Mucosa of rectum (tissue), 2 donors: ENCODE results near the gene CACNA2D2.

Source experiments
- H3K27ac ChIP-seq, 2 donors: one replicate each; pipeline ENCODE4 v1.7.0; 2013; ENCODE audit warnings: inconsistent platforms in 2 of 2, low read depth in 2 of 2, low read length in 2 of 2
- H3K27me3 ChIP-seq, 2 donors: one replicate each; pipeline ENCODE4 v1.7.0; 2013; ENCODE audit warnings: low read length in 2 of 2; ENCODE audit not compliant: control insufficient read depth in 2 of 2, insufficient read depth in 2 of 2
- H3K36me3 ChIP-seq, 2 donors: one replicate each; pipeline ENCODE4 v1.7.0; 2013; ENCODE audit warnings: low read length in 2 of 2; ENCODE audit not compliant: control insufficient read depth in 2 of 2, insufficient read depth in 2 of 2
- H3K4me1 ChIP-seq, 2 donors: one replicate each; pipeline ENCODE4 v1.7.0; 2013; ENCODE audit warnings: low read length in 2 of 2, mild to moderate bottlenecking in 1 of 2; ENCODE audit not compliant: control insufficient read depth in 2 of 2, insufficient read depth in 2 of 2
- H3K4me3 ChIP-seq, 2 donors: one replicate each; pipeline ENCODE4 v1.7.0; 2013; ENCODE audit warnings: low read length in 2 of 2
- H3K9ac ChIP-seq, 2 donors: one replicate each; pipeline ENCODE4 v1.7.0; 2013; ENCODE audit warnings: low read length in 2 of 2, low read depth in 1 of 2, mild to moderate bottlenecking in 1 of 2
- H3K9me3 ChIP-seq, 2 donors: one replicate each; pipeline ENCODE4 v1.7.0; 2013; ENCODE audit warnings: low read length in 2 of 2; ENCODE audit not compliant: control insufficient read depth in 2 of 2
- donor health status: healthy.
- donor health status: Normal muscosa, but diverticular disease.

Gene CACNA2D2

DNA sequence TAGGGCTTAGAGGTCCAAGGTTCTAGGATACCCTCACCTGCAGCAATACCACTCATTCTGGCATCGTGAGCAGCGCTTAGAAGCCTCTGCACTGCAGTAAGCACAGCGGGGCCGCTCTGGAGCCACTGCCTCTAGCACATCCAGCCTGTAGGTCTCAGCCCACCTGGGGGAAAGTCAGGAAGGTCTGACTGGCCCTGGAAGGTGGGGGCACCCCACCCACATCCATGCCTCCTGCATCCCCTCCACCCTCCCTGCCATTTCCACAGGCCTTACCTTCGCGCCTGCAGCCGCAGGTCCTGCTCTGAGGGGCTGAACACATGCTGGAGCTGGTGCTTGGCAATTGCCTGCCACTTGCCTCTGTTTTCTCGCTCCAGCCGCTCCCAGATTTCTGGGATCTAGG, 161.9 kb downstream of the CACNA2D2 start:
- H3K4me1 ChIP-seq, result peaks cover 31 to 42% of the 10 kb centered on the region in 2 donors
- H3K4me3 ChIP-seq, result peak overlapping the region; percentile 63 to 71
- peak overlapping the region in 1 of 2 donors; percentile 87 for H3K27ac ChIP-seq
- H3K27me3 ChIP-seq, result no peaks in the 10 kb centered on the region
- H3K36me3 ChIP-seq, result no peaks in the 10 kb centered on the region
- peak overlapping the region; percentile 63 to 73 for H3K9ac ChIP-seq
- no peaks in the 10 kb centered on the region for H3K9me3 ChIP-seq

DNA sequence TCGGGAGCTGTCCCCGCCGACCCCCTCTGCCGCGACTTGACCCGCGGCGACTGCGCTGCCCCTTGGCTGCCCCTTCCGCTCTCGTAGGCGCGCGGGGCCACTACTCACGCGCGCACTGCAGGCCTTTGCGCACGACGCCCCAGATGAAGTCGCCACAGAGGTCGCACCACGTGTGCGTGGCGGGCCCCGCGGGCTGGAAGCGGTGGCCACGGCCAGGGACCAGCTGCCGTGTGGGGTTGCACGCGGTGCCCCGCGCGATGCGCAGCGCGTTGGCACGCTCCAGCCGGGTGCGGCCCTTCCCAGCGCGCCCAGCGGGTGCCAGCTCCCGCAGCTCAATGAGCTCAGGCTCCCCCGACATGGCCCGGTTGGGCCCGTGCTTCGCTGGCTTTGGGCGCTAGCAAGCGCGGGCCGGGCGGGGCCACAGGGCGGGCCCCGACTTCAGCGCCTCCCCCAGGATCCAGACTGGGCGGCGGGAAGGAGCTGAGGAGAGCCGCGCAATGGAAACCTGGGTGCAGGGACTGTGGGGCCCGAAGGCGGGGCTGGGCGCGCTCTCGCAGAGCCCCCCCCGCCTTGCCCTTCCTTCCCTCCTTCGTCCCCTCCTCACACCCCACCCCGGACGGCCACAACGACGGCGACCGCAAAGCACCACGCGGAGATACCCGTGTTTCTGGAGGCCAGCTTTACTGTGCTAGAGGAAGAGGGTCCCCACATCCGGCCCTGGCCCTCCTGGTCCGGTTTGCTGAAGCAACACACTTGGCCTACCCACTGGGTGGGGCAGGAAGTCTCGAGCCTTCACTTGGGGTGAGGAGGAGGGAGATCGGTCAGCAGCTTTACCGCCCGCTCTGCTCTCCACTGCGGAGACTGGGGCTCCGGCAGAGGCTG, 162.7 kb downstream of the CACNA2D2 start, which contains the start of gene RASSF1:
RASSF1 (minus strand) TSS at position 389 of the 882 bp plus-strand sequence; CDS start at position 358, 31 bp downstream.
- Histone ChIP-seq H3K9me3 (no peaks in the 10 kb centered on the region), H3K4me3 (peak within 1 kb of the TSS; percentile 63 to 71), H3K9ac (peak within 1 kb of the TSS; percentile 73 to 84), H3K27ac (peak within 1 kb of the TSS; percentile 82 to 87), H3K4me1 (peaks cover 38 to 48% of the 10 kb centered on the region in 2 donors), H3K36me3 (no peaks in the 10 kb centered on the region), H3K27me3 (no peaks in the 10 kb centered on the region)

DNA sequence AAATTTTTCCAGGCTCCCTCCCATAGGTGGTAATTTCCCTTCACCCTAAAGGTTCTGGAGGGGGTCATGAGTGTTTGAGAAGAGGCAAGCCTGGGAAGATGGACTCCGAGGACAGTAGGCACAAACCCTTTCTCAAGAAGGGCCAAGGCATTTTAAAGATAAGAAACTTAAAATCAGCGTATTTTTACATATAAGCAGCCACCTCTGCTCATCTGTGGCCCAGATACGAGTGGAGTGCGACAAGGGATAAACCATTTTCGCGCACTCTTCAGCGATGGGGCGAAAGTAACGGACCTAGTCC, 163.3 kb downstream of the CACNA2D2 start:
- peaks cover 38 to 48% of the 10 kb centered on the region in 2 donors for H3K4me1 ChIP-seq
- H3K9me3 ChIP-seq, result no peaks in the 10 kb centered on the region
- H3K4me3 ChIP-seq, result peak overlapping the region; percentile 63 to 71
- no peaks in the 10 kb centered on the region for H3K27me3 ChIP-seq
- H3K36me3 ChIP-seq, result no peaks in the 10 kb centered on the region
- H3K9ac ChIP-seq, result peak overlapping the region; percentile 73 to 84
- peak overlapping the region; percentile 82 to 87 for H3K27ac ChIP-seq

DNA sequence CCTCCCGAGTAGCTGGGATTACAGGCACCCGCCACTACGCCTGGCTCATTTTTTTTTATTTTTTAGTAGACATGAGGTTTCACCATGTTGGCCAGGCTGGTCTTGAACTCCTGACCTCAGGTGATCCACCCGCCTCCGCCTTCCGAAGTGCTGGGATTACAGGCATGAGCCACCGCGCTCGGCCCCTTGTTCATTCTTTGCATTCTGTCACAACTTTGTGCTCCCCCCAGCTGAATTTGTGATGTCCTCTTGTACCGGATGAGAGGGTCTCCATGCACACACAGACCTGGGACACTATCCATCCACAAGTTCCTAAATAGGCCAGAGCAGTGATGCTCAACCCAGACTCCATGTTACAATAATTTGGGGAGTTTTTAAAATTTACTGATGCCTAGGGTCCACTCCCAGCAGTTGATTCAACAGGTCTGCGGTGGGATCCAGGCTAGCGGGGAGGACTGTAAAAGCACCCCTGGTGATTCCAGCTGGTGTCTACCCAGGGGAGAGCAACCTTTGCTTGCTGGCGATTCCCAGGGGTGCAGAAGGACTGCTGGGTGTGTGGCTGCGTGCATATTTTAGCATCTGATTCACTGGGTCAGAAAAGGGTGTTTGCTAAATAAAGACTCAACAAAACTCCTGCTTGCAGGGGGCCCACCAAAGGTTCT, 163.8 kb downstream of the CACNA2D2 start:
- peaks cover 36 to 49% of the 10 kb centered on the region in 2 donors for H3K4me1 ChIP-seq

DNA sequence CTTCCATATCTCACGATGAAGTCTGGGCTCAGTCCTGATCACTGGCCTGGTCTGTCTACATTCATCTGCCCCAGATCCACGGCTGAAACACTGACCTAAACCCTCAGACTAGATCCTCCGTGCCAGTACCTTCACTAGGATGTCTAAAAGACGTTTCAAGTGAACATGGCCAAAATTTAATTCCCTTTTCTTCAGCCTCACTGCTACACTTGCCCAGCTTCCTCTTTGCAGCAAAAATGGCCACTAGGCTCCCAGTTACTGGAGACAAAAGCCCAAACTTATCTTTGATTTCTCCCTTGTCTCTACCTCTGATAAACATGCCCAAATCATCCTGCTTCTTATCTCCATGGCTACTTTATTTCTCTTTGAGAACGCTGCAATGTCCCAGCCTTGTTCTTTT, 164.5 kb downstream of the CACNA2D2 start:
- H3K4me3 ChIP-seq, result peak overlapping the region in 1 of 2 donors; percentile 61
- peaks cover 42 to 55% of the 10 kb centered on the region in 2 donors for H3K4me1 ChIP-seq
- peak overlapping the region; percentile 96 to 99 for H3K27ac ChIP-seq

More for the DNA sequence above, 163.8 kb downstream of the CACNA2D2 start:
- Histone ChIP-seq H3K4me3 (peak overlapping the region; percentile 63 to 71), H3K9me3 (no peaks in the 10 kb centered on the region), H3K36me3 (no peaks in the 10 kb centered on the region), H3K27me3 (no peaks in the 10 kb centered on the region), H3K9ac (peak overlapping the region; percentile 73 to 84), H3K27ac (peak overlapping the region; percentile 82 to 87)

DNA sequence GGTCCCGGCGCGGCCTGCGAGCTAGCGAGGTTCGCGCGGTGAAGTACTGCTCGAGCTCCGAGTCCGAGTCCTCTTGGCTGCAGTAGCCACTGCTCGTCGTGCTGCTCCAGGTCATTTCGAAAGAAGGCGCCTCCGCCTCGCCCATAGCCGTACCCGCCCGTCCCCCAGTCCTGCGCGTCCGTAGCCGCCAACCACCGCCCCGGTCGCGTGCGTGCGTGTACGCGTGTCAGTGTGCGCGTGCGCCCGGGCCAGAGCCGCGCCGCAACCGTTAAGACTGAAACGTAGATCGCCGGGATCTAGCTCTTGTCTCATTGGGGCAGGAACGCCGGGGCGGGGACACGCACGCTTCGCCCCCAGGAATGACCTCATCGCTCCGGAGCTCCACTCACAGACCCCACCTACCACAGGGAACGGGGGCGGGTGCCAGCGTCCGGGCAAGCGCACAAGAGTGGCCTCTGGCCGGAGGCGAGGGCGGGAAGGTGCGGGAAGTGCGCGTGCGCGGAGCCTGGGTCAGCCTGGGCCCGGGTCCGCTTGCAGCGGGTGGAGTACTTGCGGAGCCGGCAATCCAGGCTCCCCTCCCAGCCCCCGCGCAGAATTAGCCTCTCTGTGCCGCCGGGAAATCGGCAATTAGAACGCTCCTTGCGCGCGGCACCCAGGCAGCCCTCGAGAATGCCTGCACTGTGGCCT, 166.1 kb downstream of the CACNA2D2 start:
- H3K4me1 ChIP-seq, result peaks cover 46 to 58% of the 10 kb centered on the region in 2 donors

More for the DNA sequence above, 164.5 kb downstream of the CACNA2D2 start:
- Histone ChIP-seq H3K9me3 (no peaks in the 10 kb centered on the region), H3K27me3 (no peaks in the 10 kb centered on the region), H3K9ac (peak overlapping the region; percentile 24 to 48), H3K36me3 (no peaks in the 10 kb centered on the region)

DNA sequence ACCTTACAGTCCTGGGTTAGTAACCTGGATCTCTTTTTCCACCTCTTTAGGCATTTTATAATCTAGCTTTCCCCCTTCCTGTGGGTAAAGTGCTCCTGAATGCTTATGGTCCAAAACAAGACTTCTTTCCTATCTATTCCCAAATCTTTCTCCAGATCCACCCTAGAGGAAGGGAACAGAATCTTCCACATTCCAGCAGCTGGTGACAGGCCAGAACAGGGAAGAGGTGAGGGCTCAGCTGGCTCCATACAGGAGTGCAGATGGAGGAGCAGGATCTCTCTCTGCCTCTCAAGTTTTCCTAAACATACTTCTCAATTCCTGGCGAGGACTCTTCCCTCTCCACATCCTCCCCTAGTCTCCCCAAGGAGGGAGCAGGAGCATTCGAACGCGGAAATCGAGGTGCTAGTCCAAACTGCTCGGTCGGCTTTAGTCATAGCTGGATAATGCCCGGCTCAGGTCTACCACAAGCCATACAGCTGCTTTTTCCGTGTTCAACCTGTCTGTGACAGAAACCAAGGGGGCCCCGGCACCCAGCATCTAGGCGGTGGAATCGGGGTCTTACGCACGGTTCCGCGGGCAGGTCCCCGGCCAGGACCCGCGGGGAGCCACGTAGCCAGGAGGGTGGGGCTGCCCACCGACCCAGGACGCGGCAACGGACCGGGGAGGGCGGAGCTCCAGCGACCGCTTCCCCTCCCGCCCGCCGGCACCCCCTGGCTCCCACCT, 166.8 kb downstream of the CACNA2D2 start:
- Histone ChIP-seq H3K9ac (peak overlapping the region; percentile 94), H3K4me3 (peak overlapping the region; percentile 76 to 85), H3K4me1 (peaks cover 46 to 56% of the 10 kb centered on the region in 2 donors), H3K27me3 (no peaks in the 10 kb centered on the region), H3K36me3 (peaks cover 2 to 8% of the 10 kb centered on the region in 2 donors), H3K27ac (peak overlapping the region; percentile 96 to 99), H3K9me3 (no peaks in the 10 kb centered on the region)

More for the DNA sequence above, 166.1 kb downstream of the CACNA2D2 start:
- H3K27ac ChIP-seq, result peak overlapping the region; percentile 96 to 99
- peak overlapping the region; percentile 76 to 85 for H3K4me3 ChIP-seq
- peaks cover 0 to 2% of the 10 kb centered on the region in 2 donors for H3K36me3 ChIP-seq
- H3K9me3 ChIP-seq, result no peaks in the 10 kb centered on the region
- peak overlapping the region; percentile 94 for H3K9ac ChIP-seq
- H3K27me3 ChIP-seq, result no peaks in the 10 kb centered on the region

DNA sequence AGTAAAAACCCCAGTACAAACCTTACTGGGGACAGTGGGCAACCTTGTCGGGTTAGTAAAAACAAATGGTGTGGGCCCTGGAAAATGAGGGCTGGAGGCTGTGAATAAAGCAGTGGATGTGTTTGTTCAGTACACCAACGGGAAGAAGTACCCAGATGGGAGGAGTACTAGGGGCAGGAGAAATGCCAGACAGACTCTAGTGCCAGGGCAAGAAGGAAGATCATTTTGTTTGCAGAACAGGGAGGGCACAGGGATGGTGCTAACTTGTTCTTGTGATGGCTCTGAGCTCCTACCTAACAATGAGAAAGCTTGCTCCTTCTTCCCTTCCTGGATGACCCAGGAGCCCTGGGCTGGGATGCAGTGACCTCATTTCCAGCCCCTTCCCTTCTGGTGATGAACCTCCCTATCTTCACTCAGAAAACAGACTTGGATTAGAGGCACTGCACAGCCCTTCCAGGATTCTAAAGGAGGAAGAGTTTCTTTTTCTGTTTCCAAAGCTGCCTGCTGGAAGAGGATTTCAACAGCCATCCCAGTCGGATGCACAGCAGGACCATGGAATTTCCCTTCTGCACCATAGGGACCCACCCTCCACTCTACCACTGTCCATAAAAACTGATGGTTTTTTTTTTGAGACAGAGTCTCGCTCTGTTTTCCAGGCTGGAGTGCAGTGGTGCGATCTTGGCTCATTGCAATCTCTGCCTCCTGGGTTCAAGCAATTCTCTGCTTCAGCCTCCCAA, 168.9 kb downstream of the CACNA2D2 start:
- Histone ChIP-seq H3K36me3 (peaks cover 21 to 29% of the 10 kb centered on the region in 2 donors), H3K27ac (peak overlapping the region; percentile 44 to 48), H3K9me3 (no peaks in the 10 kb centered on the region), H3K4me1 (peaks cover 35 to 42% of the 10 kb centered on the region in 2 donors), H3K4me3 (no peak overlapping the region), H3K27me3 (no peaks in the 10 kb centered on the region), H3K9ac (peak overlapping the region; percentile 26 to 34)
